SK-N-SH treated with all-trans-retinoic acid at 6 μM for 48 hours (cell line): ENCODE measurements around the gene KIF24.

Source experiments
- ATAC-seq: fragments of 200-7000 bp; cut with Tn5 transposase; 3 replicates; pipeline ENCODE4 v1.9.1; 2020; ENCODE audit warnings: mild to moderate bottlenecking, moderate library complexity
- ARNTL ChIP-seq: fragments of 450-650 bp; formaldehyde crosslinking; IDR thresholded peaks from 2 replicates; pipeline ENCODE4 v1.5.0; 2020; ENCODE audit warnings: low read depth, mild to moderate bottlenecking, moderate library complexity, borderline replicate concordance
- BACH2 ChIP-seq: fragments of 250-450 bp; sonication (Bioruptor Pico); IDR thresholded peaks from 2 replicates; pipeline ENCODE4 v1.9.0; 2021; ENCODE audit warnings: mild to moderate bottlenecking, borderline replicate concordance
- CSDC2 ChIP-seq: fragments of 250-450 bp; sonication (Bioruptor Pico); IDR thresholded peaks from 2 replicates; pipeline ENCODE4 v1.5.0; 2020; ENCODE audit warnings: mild to moderate bottlenecking, moderate library complexity
- ESRRG ChIP-seq: fragments of 250-450 bp; sonication (Bioruptor Pico); IDR thresholded peaks from 2 replicates; pipeline ENCODE4 v1.6.1; 2021; ENCODE audit warnings: mild to moderate bottlenecking
- GLIS3 ChIP-seq: fragments of 250-450 bp; sonication (Bioruptor Pico); IDR thresholded peaks from 2 replicates; pipeline ENCODE4 v1.5.0; 2020; ENCODE audit warnings: mild to moderate bottlenecking, moderate library complexity
- ISL1 ChIP-seq: fragments of 250-450 bp; sonication (Bioruptor Pico); IDR thresholded peaks from 2 replicates; pipeline ENCODE4 v2.1.2; 2022; ENCODE audit warnings: mild to moderate bottlenecking, moderate library complexity
- OSR1 ChIP-seq: fragments of 250-450 bp; sonication (Bioruptor Pico); IDR thresholded peaks from 2 replicates; pipeline ENCODE4 v1.8.0; 2022; ENCODE audit warnings: moderate library complexity, mild to moderate bottlenecking, inconsistent platforms
- PPARA ChIP-seq: fragments of 250-450 bp; sonication (Bioruptor Pico); IDR thresholded peaks from 2 replicates; pipeline ENCODE4 v1.5.0; 2020; ENCODE audit warnings: mild to moderate bottlenecking, borderline replicate concordance
- RARB ChIP-seq: fragments of 250-450 bp; sonication (Bioruptor Pico); IDR thresholded peaks from 2 replicates; pipeline ENCODE4 v1.8.0; 2021; ENCODE audit warnings: mild to moderate bottlenecking, moderate library complexity
- SNAI2 ChIP-seq: fragments of 250-450 bp; sonication (Bioruptor Pico); IDR thresholded peaks from 2 replicates; pipeline ENCODE4 v1.5.0; 2020; ENCODE audit warnings: mild to moderate bottlenecking, moderate library complexity
- TCF4 ChIP-seq: fragments of 250-450 bp; sonication (Bioruptor Pico); IDR thresholded peaks from 2 replicates; pipeline ENCODE4 v1.8.0; 2021; ENCODE audit warnings: mild to moderate bottlenecking, moderate library complexity, borderline replicate concordance
- TOX ChIP-seq: fragments of 250-450 bp; sonication (Bioruptor Pico); IDR thresholded peaks from 2 replicates; pipeline ENCODE4 v1.8.0; 2021; ENCODE audit warnings: mild to moderate bottlenecking, moderate library complexity, borderline replicate concordance
- ZFP30 ChIP-seq: fragments of 450-650 bp; formaldehyde crosslinking; IDR thresholded peaks from 2 replicates; pipeline ENCODE4 v1.5.0; 2022; ENCODE audit warnings: mild to moderate bottlenecking, moderate library complexity
- ZNF565 ChIP-seq: fragments of 450-650 bp; formaldehyde crosslinking; conservative IDR thresholded peaks from 2 replicates; pipeline ENCODE4 v1.5.0; 2020; ENCODE audit warnings: low read depth, mild to moderate bottlenecking, moderate library complexity
- ZNF70 ChIP-seq: fragments of 450-650 bp; formaldehyde crosslinking; IDR thresholded peaks from 2 replicates; pipeline ENCODE4 v1.5.0; 2020; ENCODE audit warnings: mild to moderate bottlenecking, moderate library complexity
- ZNF8 ChIP-seq: fragments of 450-650 bp; formaldehyde crosslinking; IDR thresholded peaks from 2 replicates; pipeline ENCODE4 v1.5.0; 2020; ENCODE audit warnings: mild to moderate bottlenecking, moderate library complexity
- TF ChIP-seq, protein P1 (sequence below): fragments of 250-450 bp; sonication (Bioruptor Pico); IDR thresholded peaks from 2 replicates; pipeline ENCODE4 v1.8.0; 2021; ENCODE audit warnings: low read depth, mild to moderate bottlenecking, moderate library complexity, borderline replicate concordance
- TF ChIP-seq, protein P2 (sequence below): fragments of 250-450 bp; sonication (Bioruptor Pico); IDR thresholded peaks from 2 replicates; pipeline ENCODE4 v1.5.0; 2020; ENCODE audit warnings: mild to moderate bottlenecking, moderate library complexity
- TF ChIP-seq, protein P3 (sequence below): fragments of 250-450 bp; sonication (Bioruptor Pico); IDR thresholded peaks from 2 replicates; pipeline ENCODE4 v1.5.1; 2020; ENCODE audit warnings: low read depth, mild to moderate bottlenecking, moderate library complexity
- TF ChIP-seq, protein P4 (sequence below): fragments of 250-450 bp; sonication (Bioruptor Pico); IDR thresholded peaks from 2 replicates; pipeline ENCODE4 v1.8.0; 2020; ENCODE audit warnings: mild to moderate bottlenecking, moderate library complexity, borderline replicate concordance
- TF ChIP-seq, protein P5 (sequence below): fragments of 250-450 bp; sonication (Bioruptor Pico); IDR thresholded peaks from 2 replicates; pipeline ENCODE4 v1.5.1; 2021; ENCODE audit warnings: mild to moderate bottlenecking, moderate library complexity

The KIF24 gene

DNA sequence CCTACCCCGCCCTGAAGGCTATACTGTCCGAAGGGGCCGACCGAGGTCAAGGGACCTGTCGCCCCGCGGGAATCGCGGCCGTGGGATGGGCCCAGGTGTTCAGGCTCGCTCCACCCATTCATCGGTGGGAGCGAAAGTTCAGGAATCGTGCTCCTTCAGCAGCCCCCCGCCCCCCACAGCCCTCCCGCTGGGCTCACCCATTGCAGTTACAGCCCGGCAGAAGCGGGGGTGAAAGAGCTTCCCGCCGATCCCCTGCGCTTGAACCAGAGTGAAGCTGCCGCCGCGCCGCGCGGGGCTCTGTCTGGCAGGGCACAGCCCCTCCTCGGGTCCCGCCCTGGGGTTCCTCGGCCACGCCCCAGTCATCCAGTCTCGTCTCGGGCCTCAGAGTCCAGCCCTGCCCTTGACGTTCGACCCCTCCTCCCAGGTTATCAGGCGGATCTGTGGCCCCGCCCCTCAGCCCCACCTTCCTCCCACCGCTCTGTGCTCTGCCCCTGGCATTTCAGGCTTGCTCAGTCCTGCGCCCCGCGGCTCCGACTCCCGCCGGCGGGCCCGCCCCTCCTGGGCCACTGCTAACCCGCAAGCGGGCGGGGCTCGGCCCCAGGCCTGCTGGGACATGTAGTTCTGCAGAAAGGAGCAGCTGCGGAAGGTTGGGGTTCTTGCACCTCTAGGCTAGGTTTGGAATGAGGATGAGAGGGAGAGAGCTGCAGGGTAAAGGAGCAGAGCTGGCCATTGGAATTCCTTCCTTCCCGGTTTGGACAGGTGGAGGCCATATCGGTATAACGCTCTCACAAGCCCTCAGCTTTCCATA, 47.7 kb upstream of the KIF24 start, which contains the start of gene MYORG:
MYORG (minus strand) TSS at position 303 of the 808 bp plus-strand sequence. CDS start 3,955 bp downstream, outside the sequence.
- no peak for TF ChIP-seq ARNTL (CRISPR knock-in tag)
- TF ChIP-seq ZNF8 (CRISPR knock-in tag) = no peak
- TF ChIP-seq TOX (CRISPR knock-in tag) = no peak
- TF ChIP-seq ZFP30 (CRISPR knock-in tag) = no peak
- no peak for TF ChIP-seq ZNF70 (CRISPR knock-in tag)
- TF ChIP-seq, protein P1, sequence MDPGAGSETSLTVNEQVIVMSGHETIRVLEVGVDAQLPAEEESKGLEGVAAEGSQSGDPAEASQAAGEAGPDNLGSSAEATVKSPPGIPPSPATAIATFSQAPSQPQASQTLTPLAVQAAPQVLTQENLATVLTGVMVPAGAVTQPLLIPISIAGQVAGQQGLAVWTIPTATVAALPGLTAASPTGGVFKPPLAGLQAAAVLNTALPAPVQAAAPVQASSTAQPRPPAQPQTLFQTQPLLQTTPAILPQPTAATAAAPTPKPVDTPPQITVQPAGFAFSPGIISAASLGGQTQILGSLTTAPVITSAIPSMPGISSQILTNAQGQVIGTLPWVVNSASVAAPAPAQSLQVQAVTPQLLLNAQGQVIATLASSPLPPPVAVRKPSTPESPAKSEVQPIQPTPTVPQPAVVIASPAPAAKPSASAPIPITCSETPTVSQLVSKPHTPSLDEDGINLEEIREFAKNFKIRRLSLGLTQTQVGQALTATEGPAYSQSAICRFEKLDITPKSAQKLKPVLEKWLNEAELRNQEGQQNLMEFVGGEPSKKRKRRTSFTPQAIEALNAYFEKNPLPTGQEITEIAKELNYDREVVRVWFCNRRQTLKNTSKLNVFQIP = no peak
- TF ChIP-seq, protein P2, sequence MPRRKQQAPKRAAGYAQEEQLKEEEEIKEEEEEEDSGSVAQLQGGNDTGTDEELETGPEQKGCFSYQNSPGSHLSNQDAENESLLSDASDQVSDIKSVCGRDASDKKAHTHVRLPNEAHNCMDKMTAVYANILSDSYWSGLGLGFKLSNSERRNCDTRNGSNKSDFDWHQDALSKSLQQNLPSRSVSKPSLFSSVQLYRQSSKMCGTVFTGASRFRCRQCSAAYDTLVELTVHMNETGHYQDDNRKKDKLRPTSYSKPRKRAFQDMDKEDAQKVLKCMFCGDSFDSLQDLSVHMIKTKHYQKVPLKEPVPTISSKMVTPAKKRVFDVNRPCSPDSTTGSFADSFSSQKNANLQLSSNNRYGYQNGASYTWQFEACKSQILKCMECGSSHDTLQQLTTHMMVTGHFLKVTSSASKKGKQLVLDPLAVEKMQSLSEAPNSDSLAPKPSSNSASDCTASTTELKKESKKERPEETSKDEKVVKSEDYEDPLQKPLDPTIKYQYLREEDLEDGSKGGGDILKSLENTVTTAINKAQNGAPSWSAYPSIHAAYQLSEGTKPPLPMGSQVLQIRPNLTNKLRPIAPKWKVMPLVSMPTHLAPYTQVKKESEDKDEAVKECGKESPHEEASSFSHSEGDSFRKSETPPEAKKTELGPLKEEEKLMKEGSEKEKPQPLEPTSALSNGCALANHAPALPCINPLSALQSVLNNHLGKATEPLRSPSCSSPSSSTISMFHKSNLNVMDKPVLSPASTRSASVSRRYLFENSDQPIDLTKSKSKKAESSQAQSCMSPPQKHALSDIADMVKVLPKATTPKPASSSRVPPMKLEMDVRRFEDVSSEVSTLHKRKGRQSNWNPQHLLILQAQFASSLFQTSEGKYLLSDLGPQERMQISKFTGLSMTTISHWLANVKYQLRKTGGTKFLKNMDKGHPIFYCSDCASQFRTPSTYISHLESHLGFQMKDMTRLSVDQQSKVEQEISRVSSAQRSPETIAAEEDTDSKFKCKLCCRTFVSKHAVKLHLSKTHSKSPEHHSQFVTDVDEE (CRISPR knock-in tag) = no peak
- no peak for TF ChIP-seq CSDC2 (CRISPR knock-in tag)
- TF ChIP-seq TCF4 = no peak
- TF ChIP-seq, protein P3, sequence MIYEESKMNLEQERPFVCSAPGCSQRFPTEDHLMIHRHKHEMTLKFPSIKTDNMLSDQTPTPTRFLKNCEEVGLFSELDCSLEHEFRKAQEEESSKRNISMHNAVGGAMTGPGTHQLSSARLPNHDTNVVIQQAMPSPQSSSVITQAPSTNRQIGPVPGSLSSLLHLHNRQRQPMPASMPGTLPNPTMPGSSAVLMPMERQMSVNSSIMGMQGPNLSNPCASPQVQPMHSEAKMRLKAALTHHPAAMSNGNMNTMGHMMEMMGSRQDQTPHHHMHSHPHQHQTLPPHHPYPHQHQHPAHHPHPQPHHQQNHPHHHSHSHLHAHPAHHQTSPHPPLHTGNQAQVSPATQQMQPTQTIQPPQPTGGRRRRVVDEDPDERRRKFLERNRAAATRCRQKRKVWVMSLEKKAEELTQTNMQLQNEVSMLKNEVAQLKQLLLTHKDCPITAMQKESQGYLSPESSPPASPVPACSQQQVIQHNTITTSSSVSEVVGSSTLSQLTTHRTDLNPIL (CRISPR knock-in tag) = no peak
- no peak for TF ChIP-seq BACH2 (CRISPR knock-in tag)
- no peak for TF ChIP-seq RARB (CRISPR knock-in tag)
- TF ChIP-seq ISL1 (CRISPR knock-in tag) = no peak
- no peak for TF ChIP-seq ESRRG (CRISPR knock-in tag)
- TF ChIP-seq, all 23 proteins: peak for 0
- ATAC-seq = peak; percentile 88

DNA sequence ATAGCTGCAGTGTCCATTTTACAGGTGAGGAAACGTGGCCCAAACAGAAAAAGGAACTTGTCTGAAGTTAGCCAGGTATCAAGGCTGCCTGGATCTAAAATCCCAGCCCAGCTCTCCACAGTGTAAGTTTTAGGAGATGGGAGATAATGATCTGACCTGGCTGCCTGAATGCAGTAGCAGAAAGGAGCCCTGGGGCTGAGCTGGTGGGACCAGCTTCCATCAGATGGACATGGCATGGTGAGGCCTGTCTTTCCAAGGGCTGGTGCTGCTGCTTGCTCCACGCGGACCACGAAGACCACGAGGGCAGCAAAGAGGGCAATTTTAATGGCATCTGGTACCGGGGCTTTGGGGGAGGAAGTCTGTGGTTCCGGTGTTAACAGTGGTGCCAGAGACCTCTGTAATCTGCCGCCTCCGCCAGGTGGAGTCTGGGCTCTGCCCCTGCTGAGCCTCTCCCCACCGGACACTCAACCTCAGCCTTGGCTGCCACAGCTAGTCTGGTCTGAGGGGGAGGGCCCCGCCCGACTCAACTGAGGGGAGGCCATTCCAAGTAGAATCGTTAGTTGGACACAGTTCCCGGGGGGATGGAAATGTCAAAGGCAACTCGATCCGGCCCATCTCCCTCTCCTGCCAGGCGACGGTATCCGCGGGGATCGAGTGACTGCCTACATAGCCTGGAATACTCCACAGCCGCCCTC, 47.0 kb upstream of the KIF24 start:
- no peak for TF ChIP-seq RARB (CRISPR knock-in tag)
- TF ChIP-seq SNAI2 (CRISPR knock-in tag) = no peak
- TF ChIP-seq, protein P3 (CRISPR knock-in tag) = no peak
- TF ChIP-seq ZNF8 (CRISPR knock-in tag) = no peak
- no peak for TF ChIP-seq OSR1 (CRISPR knock-in tag)
- no peak for TF ChIP-seq ZNF565 (CRISPR knock-in tag)
- no peak for TF ChIP-seq ISL1 (CRISPR knock-in tag)
- TF ChIP-seq PPARA = no peak
- TF ChIP-seq ESRRG (CRISPR knock-in tag) = no peak
- TF ChIP-seq, protein P4, sequence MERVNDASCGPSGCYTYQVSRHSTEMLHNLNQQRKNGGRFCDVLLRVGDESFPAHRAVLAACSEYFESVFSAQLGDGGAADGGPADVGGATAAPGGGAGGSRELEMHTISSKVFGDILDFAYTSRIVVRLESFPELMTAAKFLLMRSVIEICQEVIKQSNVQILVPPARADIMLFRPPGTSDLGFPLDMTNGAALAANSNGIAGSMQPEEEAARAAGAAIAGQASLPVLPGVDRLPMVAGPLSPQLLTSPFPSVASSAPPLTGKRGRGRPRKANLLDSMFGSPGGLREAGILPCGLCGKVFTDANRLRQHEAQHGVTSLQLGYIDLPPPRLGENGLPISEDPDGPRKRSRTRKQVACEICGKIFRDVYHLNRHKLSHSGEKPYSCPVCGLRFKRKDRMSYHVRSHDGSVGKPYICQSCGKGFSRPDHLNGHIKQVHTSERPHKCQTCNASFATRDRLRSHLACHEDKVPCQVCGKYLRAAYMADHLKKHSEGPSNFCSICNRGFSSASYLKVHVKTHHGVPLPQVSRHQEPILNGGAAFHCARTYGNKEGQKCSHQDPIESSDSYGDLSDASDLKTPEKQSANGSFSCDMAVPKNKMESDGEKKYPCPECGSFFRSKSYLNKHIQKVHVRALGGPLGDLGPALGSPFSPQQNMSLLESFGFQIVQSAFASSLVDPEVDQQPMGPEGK (CRISPR knock-in tag) = no peak
- TF ChIP-seq, protein P1 = no peak
- TF ChIP-seq, protein P5, sequence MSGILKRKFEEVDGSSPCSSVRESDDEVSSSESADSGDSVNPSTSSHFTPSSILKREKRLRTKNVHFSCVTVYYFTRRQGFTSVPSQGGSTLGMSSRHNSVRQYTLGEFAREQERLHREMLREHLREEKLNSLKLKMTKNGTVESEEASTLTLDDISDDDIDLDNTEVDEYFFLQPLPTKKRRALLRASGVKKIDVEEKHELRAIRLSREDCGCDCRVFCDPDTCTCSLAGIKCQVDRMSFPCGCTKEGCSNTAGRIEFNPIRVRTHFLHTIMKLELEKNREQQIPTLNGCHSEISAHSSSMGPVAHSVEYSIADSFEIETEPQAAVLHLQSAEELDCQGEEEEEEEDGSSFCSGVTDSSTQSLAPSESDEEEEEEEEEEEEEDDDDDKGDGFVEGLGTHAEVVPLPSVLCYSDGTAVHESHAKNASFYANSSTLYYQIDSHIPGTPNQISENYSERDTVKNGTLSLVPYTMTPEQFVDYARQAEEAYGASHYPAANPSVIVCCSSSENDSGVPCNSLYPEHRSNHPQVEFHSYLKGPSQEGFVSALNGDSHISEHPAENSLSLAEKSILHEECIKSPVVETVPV = no peak
- no peak for TF ChIP-seq TCF4
- no peak for TF ChIP-seq GLIS3 (CRISPR knock-in tag)
- peak; percentile 44 for ATAC-seq
